GM12873 (cell line): ENCODE results near the gene EME2.

ENCODE experiments used
- CTCF ChIP-seq: IDR thresholded peaks from 2 replicates; pipeline ENCODE4 v1.5.1; 2012; ENCODE audit warnings: low read depth, mild to moderate bottlenecking, moderate library complexity, low read length, control low read depth; ENCODE audit not compliant: insufficient read depth; ENCODE audit errors: missing control alignments

Gene EME2

GRCh38 chr16:1740781-1741490 lies 31.7 kb upstream of the EME2 start:
- TF ChIP-seq CTCF, result no peak

- TF ChIP-seq CTCF, result no peak
Observed at GRCh38 chr16:1741553-1742165, 31.0 kb upstream of the EME2 start.

- no peak for TF ChIP-seq CTCF
Observed at GRCh38 chr16:1743376-1744337, 29.0 kb upstream of the EME2 start.

GRCh38 chr16:1744338-1744840 lies 28.2 kb upstream of the EME2 start:
- no peak for TF ChIP-seq CTCF

GRCh38 chr16:1745181-1745899 lies 27.3 kb upstream of the EME2 start:
- TF ChIP-seq CTCF, result no peak

- TF ChIP-seq CTCF, result no peak
Observed at GRCh38 chr16:1745900-1746692, 26.5 kb upstream of the EME2 start.
